Activated naive CD8-positive, alpha-beta T cell treated with anti-CD3 and anti-CD28 coated beads, Interleukin-2, amount 10 ng/mL, durations not matched to agents 7 days and 5 days (primary cell): ENCODE measurements around the gene INPP5A. TPM values are rescaled to one million over a fixed set of nuclear protein-coding genes. Genes with fewer than 3 reads are reported as not detected.

Experiments used
- ATAC-seq: fragments of 150-1000 bp; cut with Tn5 transposase; one replicate; pipeline ENCODE4 v1.10.0; 2021; ENCODE audit warnings: low read depth, moderate library complexity
- POLR2A ChIA-PET: fragments of 350-600 bp; sonication (Branson Sonifier 250); formaldehyde crosslinking; loops from one replicate; lab custom pipeline; 2021; ENCODE audit warnings: antibody characterized with exemption; lab: Charles Lee
- DNase-seq: peaks from one replicate; pipeline ENCODE4 v3.0.0; 2021
- H3K27ac Mint-ChIP-seq: one replicate; pipeline ENCODE4 v1.8.0; 2022; ENCODE audit warnings: mild to moderate bottlenecking, mixed read lengths
- H3K27me3 Mint-ChIP-seq: one replicate; pipeline ENCODE4 v1.8.0; 2022; ENCODE audit warnings: mild to moderate bottlenecking, moderate library complexity, mixed read lengths
- H3K36me3 Mint-ChIP-seq: one replicate; pipeline ENCODE4 v1.8.0; 2021; ENCODE audit warnings: mild to moderate bottlenecking, mixed read lengths
- H3K4me1 Mint-ChIP-seq: one replicate; pipeline ENCODE4 v1.8.0; 2021; ENCODE audit warnings: mixed read lengths
- H3K4me3 Mint-ChIP-seq: one replicate; pipeline ENCODE4 v1.8.0; 2022; ENCODE audit warnings: mild to moderate bottlenecking, moderate library complexity, mixed read lengths
- H3K9me3 Mint-ChIP-seq: one replicate; pipeline ENCODE4 v1.8.0; 2021; ENCODE audit warnings: mixed read lengths
- total RNA-seq, 2 experiments: library from RNA; stranded (reverse); gene quantifications; one replicate each; pipeline ENCODE4 v1.2.3, GENCODE V29; 2021

The INPP5A gene
- total RNA-seq, 2 experiments from 2014 or later: 14.1 to 15.7 TPM

- peaks cover 11% of the 10 kb centered on the region for H3K9me3 Mint-ChIP-seq
- no peak overlapping the region for H3K4me3 Mint-ChIP-seq
- peaks cover 14% of the 10 kb centered on the region for H3K36me3 Mint-ChIP-seq
- DNase-seq: no peak
- ATAC-seq: peak; percentile 94
- POLR2A ChIA-PET: interaction anchor here (0.7 kb wide), 1 partner anchor 11 kb away, joined by 3 read pairs; no protein-coding TSS in a partner anchor
- H3K4me1 Mint-ChIP-seq: peaks cover 11% of the 10 kb centered on the region
- H3K27me3 Mint-ChIP-seq: no peaks in the 10 kb centered on the region
- peak overlapping the region; percentile 40 for H3K27ac Mint-ChIP-seq
These were observed 158.6 kb downstream of the INPP5A start for GRCh38 chr10:132696204-132696603.

- Mint-ChIP-seq H3K4me1 (peaks cover 11% of the 10 kb centered on the region), H3K9me3 (peaks cover 9% of the 10 kb centered on the region), H3K36me3 (peaks cover 10% of the 10 kb centered on the region), H3K27ac (peak overlapping the region; percentile 40), H3K4me3 (no peak overlapping the region), H3K27me3 (no peaks in the 10 kb centered on the region)
- POLR2A ChIA-PET: interaction anchor here (0.7 kb wide), 1 partner anchor 12 kb away, joined by 3 read pairs; no protein-coding TSS in a partner anchor
- no peak for ATAC-seq
- no peak for DNase-seq
These were observed 159.4 kb downstream of the INPP5A start for GRCh38 chr10:132696728-132697577.

- no peak for DNase-seq
- no peak for ATAC-seq
These were observed 160.1 kb downstream of the INPP5A start for GRCh38 chr10:132697578-132698200.

GRCh38 chr10:132698211-132698751, 160.7 kb downstream of the INPP5A start:
- Mint-ChIP-seq H3K36me3 (peaks cover 12% of the 10 kb centered on the region), H3K4me1 (peaks cover 13% of the 10 kb centered on the region), H3K27ac (no peak overlapping the region), H3K4me3 (no peak overlapping the region), H3K9me3 (peaks cover 5% of the 10 kb centered on the region), H3K27me3 (no peaks in the 10 kb centered on the region)
- DNase-seq (no peak), ATAC-seq (no peak)
- POLR2A ChIA-PET: no interaction called here

More at GRCh38 chr10:132697578-132698200, 160.1 kb downstream of the INPP5A start:
- Mint-ChIP-seq H3K9me3 (peaks cover 5% of the 10 kb centered on the region), H3K4me3 (no peak overlapping the region), H3K27me3 (no peaks in the 10 kb centered on the region), H3K27ac (no peak overlapping the region), H3K36me3 (peaks cover 10% of the 10 kb centered on the region), H3K4me1 (peaks cover 13% of the 10 kb centered on the region)
- POLR2A ChIA-PET: no interaction called here

- Mint-ChIP-seq H3K27ac (no peak overlapping the region), H3K4me3 (no peak overlapping the region), H3K36me3 (peaks cover 17% of the 10 kb centered on the region), H3K9me3 (peaks cover 5% of the 10 kb centered on the region), H3K4me1 (peaks cover 13% of the 10 kb centered on the region), H3K27me3 (no peaks in the 10 kb centered on the region)
- ATAC-seq (no peak), DNase-seq (no peak)
- POLR2A ChIA-PET: no interaction called here
These were observed 161.3 kb downstream of the INPP5A start for GRCh38 chr10:132698761-132699391.

- no peak for ATAC-seq
- POLR2A ChIA-PET: no interaction called here
- Mint-ChIP-seq H3K9me3 (peaks cover 5% of the 10 kb centered on the region), H3K4me1 (peaks cover 13% of the 10 kb centered on the region), H3K27me3 (no peaks in the 10 kb centered on the region), H3K4me3 (no peak overlapping the region), H3K36me3 (peaks cover 16% of the 10 kb centered on the region), H3K27ac (no peak overlapping the region)
- DNase-seq: no peak
These were observed 162.0 kb downstream of the INPP5A start for GRCh38 chr10:132699411-132700155.

- POLR2A ChIA-PET: no interaction called here
- Mint-ChIP-seq H3K4me3 (no peak overlapping the region), H3K9me3 (peaks cover under 1% of the 10 kb centered on the region), H3K27me3 (no peaks in the 10 kb centered on the region), H3K4me1 (peaks cover 13% of the 10 kb centered on the region), H3K36me3 (peaks cover 11% of the 10 kb centered on the region), H3K27ac (no peak overlapping the region)
- ATAC-seq (no peak), DNase-seq (no peak)
These were observed 162.8 kb downstream of the INPP5A start for GRCh38 chr10:132700156-132701098.

GRCh38 chr10:132701099-132701845, 163.7 kb downstream of the INPP5A start:
- no peak for ATAC-seq
- H3K27me3 Mint-ChIP-seq: no peaks in the 10 kb centered on the region
- POLR2A ChIA-PET: no interaction called here
- no peak for DNase-seq
- no peak overlapping the region for H3K27ac Mint-ChIP-seq
- peaks cover 15% of the 10 kb centered on the region for H3K36me3 Mint-ChIP-seq
- peaks cover 7% of the 10 kb centered on the region for H3K9me3 Mint-ChIP-seq
- no peak overlapping the region for H3K4me3 Mint-ChIP-seq
- H3K4me1 Mint-ChIP-seq: peaks cover 5% of the 10 kb centered on the region

- peaks cover 2% of the 10 kb centered on the region for H3K4me1 Mint-ChIP-seq
- peaks cover 16% of the 10 kb centered on the region for H3K36me3 Mint-ChIP-seq
- H3K27ac Mint-ChIP-seq: no peak overlapping the region
- ATAC-seq: no peak
- DNase-seq: no peak
- peaks cover 9% of the 10 kb centered on the region for H3K9me3 Mint-ChIP-seq
- H3K27me3 Mint-ChIP-seq: no peaks in the 10 kb centered on the region
- POLR2A ChIA-PET: no interaction called here
- H3K4me3 Mint-ChIP-seq: no peak overlapping the region
These were observed 164.2 kb downstream of the INPP5A start for GRCh38 chr10:132701846-132702190.

- POLR2A ChIA-PET: no interaction called here
- peak; percentile 14 for ATAC-seq
- no peak overlapping the region for H3K4me3 Mint-ChIP-seq
- H3K9me3 Mint-ChIP-seq: peaks cover 9% of the 10 kb centered on the region
- H3K4me1 Mint-ChIP-seq: peaks cover 2% of the 10 kb centered on the region
- peaks cover 17% of the 10 kb centered on the region for H3K36me3 Mint-ChIP-seq
- H3K27me3 Mint-ChIP-seq: no peaks in the 10 kb centered on the region
- no peak for DNase-seq
- no peak overlapping the region for H3K27ac Mint-ChIP-seq
These were observed 165.2 kb downstream of the INPP5A start for GRCh38 chr10:132702601-132703418.

GRCh38 chr10:132703419-132704007, 165.9 kb downstream of the INPP5A start:
- no peak for DNase-seq
- H3K4me3 Mint-ChIP-seq: no peak overlapping the region
- H3K9me3 Mint-ChIP-seq: peaks cover 9% of the 10 kb centered on the region
- no peak overlapping the region for H3K27ac Mint-ChIP-seq
- POLR2A ChIA-PET: no interaction called here
- no peaks in the 10 kb centered on the region for H3K27me3 Mint-ChIP-seq
- H3K36me3 Mint-ChIP-seq: peaks cover 17% of the 10 kb centered on the region
- ATAC-seq: no peak
- peaks cover 2% of the 10 kb centered on the region for H3K4me1 Mint-ChIP-seq
